GM23338 (cell line): Measurements from ENCODE around the gene MYL4. TPM values are rescaled to one million over a fixed set of nuclear protein-coding genes. Genes with fewer than 3 reads are reported as not detected.

Experiments
- ATAC-seq: fragments of 200-7000 bp; cut with Tn5 transposase; 3 replicates; pipeline ENCODE4 v1.9.1; 2020
- DNase-seq: peaks from one replicate; pipeline ENCODE4 v3.0.0-alpha.2; 2015; ENCODE audit warnings: low spot score
- H2AFZ ChIP-seq: fragments of 200-600 bp; sonication (generic); 2 replicates; pipeline ENCODE4 v1.8.0; 2016; ENCODE audit warnings: antibody characterized with exemption, mild to moderate bottlenecking, moderate library complexity
- H3F3A ChIP-seq: fragments of 200-600 bp; sonication (generic); replicated peaks from 2 replicates; pipeline ENCODE4 v1.8.0; 2017; ENCODE audit warnings: antibody characterized with exemption, mixed run types, low read depth
- H3K27ac ChIP-seq: fragments of 200-600 bp; sonication (generic); 2 replicates; pipeline ENCODE4 v1.6.1; 2016; ENCODE audit warnings: low read depth
- H3K27me3 ChIP-seq: fragments of 200-600 bp; sonication (generic); 2 replicates; pipeline ENCODE4 v1.8.0; 2016; ENCODE audit warnings: mild to moderate bottlenecking, mixed run types, moderate library complexity; ENCODE audit not compliant: insufficient read depth
- H3K36me3 ChIP-seq: fragments of 200-600 bp; sonication (generic); 2 replicates; pipeline ENCODE4 v1.8.0; 2016; ENCODE audit warnings: mild to moderate bottlenecking; ENCODE audit not compliant: insufficient read depth
- H3K4me1 ChIP-seq: fragments of 200-600 bp; sonication (generic); 2 replicates; pipeline ENCODE4 v1.8.0; 2016; ENCODE audit warnings: mild to moderate bottlenecking, moderate library complexity; ENCODE audit not compliant: insufficient read depth
- H3K4me2 ChIP-seq: fragments of 200-600 bp; sonication (generic); 2 replicates; pipeline ENCODE4 v1.7.1; 2017; ENCODE audit warnings: mixed run types
- H3K4me3 ChIP-seq: fragments of 200-600 bp; sonication (generic); 2 replicates; pipeline ENCODE4 v1.6.1; 2016; ENCODE audit warnings: mixed run types
- H3K79me2 ChIP-seq: fragments of 200-600 bp; sonication (generic); replicated peaks from 2 replicates; pipeline ENCODE4 v1.8.0; 2017; ENCODE audit warnings: mild to moderate bottlenecking; ENCODE audit not compliant: insufficient read depth
- H3K9me2 ChIP-seq: fragments of 200-600 bp; sonication (generic); 2 replicates; pipeline ENCODE4 v1.8.0; 2017; ENCODE audit not compliant: insufficient read depth
- H4K20me1 ChIP-seq: fragments of 200-600 bp; sonication (generic); replicated peaks from 2 replicates; pipeline ENCODE4 v1.8.0; 2017; ENCODE audit warnings: mild to moderate bottlenecking; ENCODE audit not compliant: insufficient read depth
- H3K27ac Mint-ChIP-seq: 2 replicates; pipeline ENCODE4 v1.8.0; 2020; ENCODE audit warnings: inconsistent platforms, mild to moderate bottlenecking, moderate library complexity, mixed read lengths
- H3K27me3 Mint-ChIP-seq: 3 replicates; pipeline ENCODE4 v1.8.0; 2022; ENCODE audit warnings: low read depth, mild to moderate bottlenecking, moderate library complexity, mixed read lengths, inconsistent platforms; ENCODE audit not compliant: insufficient read depth, poor library complexity
- H3K36me3 Mint-ChIP-seq: 3 replicates; pipeline ENCODE4 v1.8.0; 2021; ENCODE audit warnings: low read depth, mild to moderate bottlenecking, inconsistent platforms, moderate library complexity, mixed read lengths
- H3K4me1 Mint-ChIP-seq: 3 replicates; pipeline ENCODE4 v1.8.0; 2020; ENCODE audit warnings: mild to moderate bottlenecking, inconsistent platforms, mixed read lengths
- H3K4me3 Mint-ChIP-seq: 3 replicates; pipeline ENCODE4 v1.8.0; 2021; ENCODE audit warnings: moderate library complexity, mild to moderate bottlenecking, inconsistent platforms, mixed read lengths
- H3K9me3 Mint-ChIP-seq: 3 replicates; pipeline ENCODE4 v1.8.0; 2020; ENCODE audit warnings: moderate library complexity, mild to moderate bottlenecking, inconsistent platforms, mixed read lengths
- CREB1 ChIP-seq: fragments of 250-450 bp; sonication (Bioruptor Pico); IDR thresholded peaks from 2 replicates; pipeline ENCODE4 v1.5.0; 2020; ENCODE audit warnings: low read depth, mild to moderate bottlenecking, moderate library complexity
- CTCF ChIP-seq, 2 experiments: fragments of 200-600 bp in 1 of 2; sonication (generic) in 1 of 2; conservative IDR thresholded peaks; 2 replicates each; pipeline versions ENCODE4 v1.5.1 to v1.6.1; 2016 to 2017; ENCODE audit warnings: antibody characterized with exemption in 2 of 2, low read depth in 2 of 2, mild to moderate bottlenecking in 2 of 2, moderate library complexity in 1 of 2
- ETS1 ChIP-seq: IDR thresholded peaks from 2 replicates; pipeline ENCODE4 v1.6.1; 2016; ENCODE audit warnings: antibody characterized with exemption
- EZH2 ChIP-seq: fragments of 200-600 bp; sonication (generic); IDR thresholded peaks from one replicate; pipeline ENCODE4 v1.8.0; 2017; ENCODE audit warnings: antibody characterized with exemption, mild to moderate bottlenecking, low read depth; ENCODE audit not compliant: unreplicated experiment
- EZH2phosphoT487 ChIP-seq: fragments of 200-600 bp; sonication (generic); IDR thresholded peaks from one replicate; pipeline ENCODE4 v1.8.1; 2018; ENCODE audit warnings: antibody characterized with exemption; ENCODE audit not compliant: unreplicated experiment
- JUNB ChIP-seq: IDR thresholded peaks from one replicate; pipeline ENCODE4 v1.6.1; 2016; ENCODE audit warnings: antibody characterized with exemption; ENCODE audit not compliant: unreplicated experiment
- NANOG ChIP-seq: IDR thresholded peaks from 2 replicates; pipeline ENCODE4 v1.6.1; 2016; ENCODE audit warnings: antibody characterized with exemption, borderline replicate concordance
- POLR2AphosphoS5 ChIP-seq: IDR thresholded peaks from 2 replicates; pipeline ENCODE4 v1.6.1; 2016; ENCODE audit warnings: antibody characterized with exemption, low read depth
- REST ChIP-seq: IDR thresholded peaks from one replicate; pipeline ENCODE4 v1.6.1; 2018; ENCODE audit warnings: antibody characterized with exemption; ENCODE audit not compliant: unreplicated experiment
- STAT1 ChIP-seq: IDR thresholded peaks from one replicate; pipeline ENCODE4 v1.6.1; 2016; ENCODE audit warnings: antibody characterized with exemption; ENCODE audit not compliant: unreplicated experiment
- ZNF114 ChIP-seq: fragments of 250-450 bp; sonication (Bioruptor Pico); IDR thresholded peaks from 2 replicates; pipeline ENCODE4 v1.5.0; 2020; ENCODE audit warnings: mild to moderate bottlenecking, moderate library complexity
- ZNF331 ChIP-seq: fragments of 250-450 bp; sonication (Bioruptor Pico); IDR thresholded peaks from 2 replicates; pipeline ENCODE4 v1.5.0; 2020; ENCODE audit warnings: low read depth, mild to moderate bottlenecking, moderate library complexity
- ZNF462 ChIP-seq: fragments of 250-450 bp; sonication (Bioruptor Pico); IDR thresholded peaks from 2 replicates; pipeline ENCODE4 v1.5.0; 2020; ENCODE audit warnings: mild to moderate bottlenecking, moderate library complexity
- polyA plus RNA-seq: library from polyadenylated mRNA; unstranded; fragments of >200 nt; fragmentation: Nextera tagmentation; extraction: Ambion mirVana; gene quantifications from 2 replicates; pipeline ENCODE4 v1.2.1, GENCODE V29; 2016
- total RNA-seq: library from RNA; depleted of rRNA; stranded (reverse); fragments of >200 nt; shearing (Covaris generic); gene quantifications from 2 replicates; pipeline ENCODE4 v1.2.3, GENCODE V29; 2014

Gene MYL4
- total and polyA plus RNA-seq, 2 experiments from 2014 or later: 0.44 TPM; not detected in 1

- no peak for TF ChIP-seq CREB1 (CRISPR knock-in tag)
These were observed 31.0 kb downstream of the MYL4 start (continued) for GRCh38 chr17:47239967-47240651.

- Histone ChIP-seq H3K79me2 (no peaks in the 10 kb centered on the region), H3K27ac (no peak overlapping the region), H3K27me3 (no peaks in the 10 kb centered on the region), H4K20me1 (no peaks in the 10 kb centered on the region), H2AFZ (no peak overlapping the region), H3K4me1 (no peaks in the 10 kb centered on the region), H3K36me3 (no peaks in the 10 kb centered on the region), H3K9me2 (no peaks in the 10 kb centered on the region), H3K4me3 (no peak overlapping the region), H3F3A (no peaks in the 10 kb centered on the region), H3K4me2 (no peak overlapping the region)
- Mint-ChIP-seq H3K9me3 (peaks cover 3% of the 10 kb centered on the region; the same call in 1 of the 3 replicates), H3K4me3 (no peak overlapping the region), H3K27ac (no peak overlapping the region), H3K36me3 (no peaks in the 10 kb centered on the region), H3K27me3 (no peaks in the 10 kb centered on the region), H3K4me1 (no peaks in the 10 kb centered on the region)
- TF ChIP-seq CTCF (conservative IDR thresholded peaks at IDR 0.05; ENCODE audit: low read depth in 2 of 2): no peak
- no peak for TF ChIP-seq NANOG
- no peak for TF ChIP-seq REST
- no peak for TF ChIP-seq POLR2AphosphoS5
- TF ChIP-seq ZNF462 (CRISPR knock-in tag): no peak
- no peak for TF ChIP-seq ZNF114
- TF ChIP-seq EZH2: no peak
- no peak for TF ChIP-seq STAT1
- no peak for TF ChIP-seq ETS1
- no peak for TF ChIP-seq ZNF331
- TF ChIP-seq EZH2phosphoT487: no peak
- no peak for TF ChIP-seq JUNB
- TF ChIP-seq CREB1 (CRISPR knock-in tag): no peak
- ATAC-seq (no peak), DNase-seq (no peak)
These were observed 31.7 kb downstream of the MYL4 start for GRCh38 chr17:47240806-47241205.
